ENCODE data around the gene MYCT1.

The MYCT1 gene

GRCh38 chr6:152723398-152723797, 25.7 kb downstream of the MYCT1 start:
- peak; percentile 58 for DNase-seq

GRCh38 chr6:152726313-152726712, 28.6 kb downstream of the MYCT1 start:
- DNase-seq = no peak

- no peak for DNase-seq
Observed at GRCh38 chr6:152727507-152727906, 29.8 kb downstream of the MYCT1 start.

GRCh38 chr6:152734630-152735029, 36.9 kb downstream of the MYCT1 start:
- DNase-seq = no peak

GRCh38 chr6:152736687-152737273, 39.1 kb downstream of the MYCT1 start:
- no peak for DNase-seq

GRCh38 chr6:152745509-152746171, 47.9 kb downstream of the MYCT1 start:
- no peak for DNase-seq

GRCh38 chr6:152746172-152746553, 48.5 kb downstream of the MYCT1 start:
- peak; percentile 78 for DNase-seq

GRCh38 chr6:152748843-152749242, 51.1 kb downstream of the MYCT1 start:
- peak; percentile 71 for DNase-seq

GRCh38 chr6:152749336-152749735, 51.6 kb downstream of the MYCT1 start:
- no peak for DNase-seq

- DNase-seq = peak; percentile 63
Observed at GRCh38 chr6:152750694-152751093, 53.0 kb downstream of the MYCT1 start, which contains the start of gene VIP. Gene VIP (plus strand): TSS chr6:152750797. CDS start chr6:152752178, 1,381 bp downstream.

GRCh38 chr6:152765331-152765730, 67.6 kb downstream of the MYCT1 start:
- no peak for DNase-seq

- DNase-seq = no peak
Observed at GRCh38 chr6:152769159-152769558, 71.5 kb downstream of the MYCT1 start.

GRCh38 chr6:152769993-152770392, 72.3 kb downstream of the MYCT1 start:
- no peak for DNase-seq

GRCh38 chr6:152771061-152771687, 73.5 kb downstream of the MYCT1 start:
- no peak for DNase-seq
